22Rv1 (cell line): ENCODE results near the gene HOXD3.

Experiments used
- ZFX ChIP-seq: fragments of 450-650 bp; IDR thresholded peaks from 2 replicates; pipeline ENCODE4 v1.6.1; 2017; ENCODE audit warnings: antibody characterized with exemption, borderline replicate concordance
- TF ChIP-seq, protein P1 (sequence below): fragments of 450-650 bp; IDR thresholded peaks from 2 replicates; pipeline ENCODE4 v1.5.1; 2017; ENCODE audit warnings: mild to moderate bottlenecking

GRCh38 chr2:176122052-176122682 is 34.9 kb upstream of the HOXD3 start:
- TF ChIP-seq, protein P1, sequence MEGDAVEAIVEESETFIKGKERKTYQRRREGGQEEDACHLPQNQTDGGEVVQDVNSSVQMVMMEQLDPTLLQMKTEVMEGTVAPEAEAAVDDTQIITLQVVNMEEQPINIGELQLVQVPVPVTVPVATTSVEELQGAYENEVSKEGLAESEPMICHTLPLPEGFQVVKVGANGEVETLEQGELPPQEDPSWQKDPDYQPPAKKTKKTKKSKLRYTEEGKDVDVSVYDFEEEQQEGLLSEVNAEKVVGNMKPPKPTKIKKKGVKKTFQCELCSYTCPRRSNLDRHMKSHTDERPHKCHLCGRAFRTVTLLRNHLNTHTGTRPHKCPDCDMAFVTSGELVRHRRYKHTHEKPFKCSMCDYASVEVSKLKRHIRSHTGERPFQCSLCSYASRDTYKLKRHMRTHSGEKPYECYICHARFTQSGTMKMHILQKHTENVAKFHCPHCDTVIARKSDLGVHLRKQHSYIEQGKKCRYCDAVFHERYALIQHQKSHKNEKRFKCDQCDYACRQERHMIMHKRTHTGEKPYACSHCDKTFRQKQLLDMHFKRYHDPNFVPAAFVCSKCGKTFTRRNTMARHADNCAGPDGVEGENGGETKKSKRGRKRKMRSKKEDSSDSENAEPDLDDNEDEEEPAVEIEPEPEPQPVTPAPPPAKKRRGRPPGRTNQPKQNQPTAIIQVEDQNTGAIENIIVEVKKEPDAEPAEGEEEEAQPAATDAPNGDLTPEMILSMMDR, result no peak
- TF ChIP-seq ZFX, result no peak
